ENCODE data around the gene C11orf98. TPM values are rescaled to one million over a fixed set of nuclear protein-coding genes. Genes with fewer than 3 reads are reported as not detected.
A peak's percentile ranks its signal among the peaks of the same experiment; 100 is the strongest.
"Not testable (repeated sequence)": the region's sequence is repeated elsewhere in the genome, so short reads cannot be mapped to it uniquely, and the experiment has no call there.

C11orf98 gene
- total RNA-seq, 1 experiment from 2014 or later: 62.6 TPM

DNA sequence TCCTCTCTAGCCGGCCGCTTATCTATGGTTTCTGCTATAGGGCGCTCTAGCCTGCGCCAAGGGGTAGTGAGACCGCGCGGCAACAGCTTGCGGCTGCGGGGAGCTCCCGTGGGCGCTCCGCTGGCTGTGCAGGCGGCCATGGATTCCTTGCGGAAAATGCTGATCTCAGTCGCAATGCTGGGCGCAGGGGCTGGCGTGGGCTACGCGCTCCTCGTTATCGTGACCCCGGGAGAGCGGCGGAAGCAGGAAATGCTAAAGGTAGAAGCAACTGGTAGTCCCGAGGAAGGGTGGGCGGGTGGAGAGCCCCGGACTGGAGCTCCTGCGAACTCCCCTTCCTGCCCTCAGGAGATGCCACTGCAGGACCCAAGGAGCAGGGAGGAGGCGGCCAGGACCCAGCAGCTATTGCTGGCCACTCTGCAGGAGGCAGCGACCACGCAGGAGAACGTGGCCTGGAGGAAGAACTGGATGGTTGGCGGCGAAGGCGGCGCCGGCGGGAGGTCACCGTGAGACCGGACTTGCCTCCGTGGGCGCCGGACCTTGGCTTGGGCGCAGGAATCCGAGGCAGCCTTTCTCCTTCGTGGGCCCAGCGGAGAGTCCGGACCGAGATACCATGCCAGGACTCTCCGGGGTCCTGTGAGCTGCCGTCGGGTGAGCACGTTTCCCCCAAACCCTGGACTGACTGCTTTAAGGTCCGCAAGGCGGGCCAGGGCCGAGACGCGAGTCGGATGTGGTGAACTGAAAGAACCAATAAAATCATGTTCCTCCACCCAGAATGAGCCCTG, 6.8 kb upstream of the C11orf98 start, which contains the start of the genes LBHD1 and UQCC3:
TSS of gene LBHD1 (minus strand) at position 660 of the 782 bp plus-strand sequence. CDS start 2,236 bp downstream, outside the sequence.
TSS of gene UQCC3 (plus strand) at position 66 of the 782 bp plus-strand sequence. CDS start at position 139, 73 bp downstream.
- DNase-seq: peak; percentile 88 to 91
- H3K4me3 ChIP-seq: peak within 1 kb of the TSS; percentile 75
- peaks cover 2% of the 10 kb centered on the region; the same call in 1 of the 2 replicates for H3K4me1 ChIP-seq
- peaks cover 20% of the 10 kb centered on the region for H3K36me3 ChIP-seq
- H3K9me3 ChIP-seq (replicated peaks): no peaks in the 10 kb centered on the region
- H3K27ac ChIP-seq: peak within 1 kb of the TSS; percentile 69
- H3K27me3 ChIP-seq: no peaks in the 10 kb centered on the region

DNA sequence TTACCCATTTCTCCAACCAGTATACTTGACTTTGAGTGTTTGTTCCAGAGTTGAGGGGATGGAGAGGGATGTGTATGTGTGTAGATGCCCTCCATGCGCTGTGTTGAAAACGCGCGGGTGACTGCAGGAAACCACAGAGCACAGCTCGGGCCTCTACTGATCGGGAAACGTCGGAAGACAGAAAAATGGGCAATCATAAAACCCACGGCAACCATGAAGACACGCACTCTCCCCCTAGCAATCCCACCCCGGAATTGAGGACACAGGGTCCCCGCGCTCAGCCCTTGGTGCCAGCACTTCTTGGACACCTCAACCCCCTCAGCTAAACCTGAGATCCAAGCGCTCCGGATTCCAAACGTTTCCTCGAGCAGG, 6.2 kb upstream of the C11orf98 start:
- Histone ChIP-seq H3K9me3 (replicated peaks) (no peaks in the 10 kb centered on the region), H3K27ac (peak overlapping the region; percentile 69), H3K27me3 (no peaks in the 10 kb centered on the region), H3K36me3 (peaks cover 23% of the 10 kb centered on the region), H3K4me3 (peak overlapping the region; percentile 75), H3K4me1 (peaks cover 4% of the 10 kb centered on the region; the same call in 1 of the 2 replicates)
- DNase-seq: no peak

DNA sequence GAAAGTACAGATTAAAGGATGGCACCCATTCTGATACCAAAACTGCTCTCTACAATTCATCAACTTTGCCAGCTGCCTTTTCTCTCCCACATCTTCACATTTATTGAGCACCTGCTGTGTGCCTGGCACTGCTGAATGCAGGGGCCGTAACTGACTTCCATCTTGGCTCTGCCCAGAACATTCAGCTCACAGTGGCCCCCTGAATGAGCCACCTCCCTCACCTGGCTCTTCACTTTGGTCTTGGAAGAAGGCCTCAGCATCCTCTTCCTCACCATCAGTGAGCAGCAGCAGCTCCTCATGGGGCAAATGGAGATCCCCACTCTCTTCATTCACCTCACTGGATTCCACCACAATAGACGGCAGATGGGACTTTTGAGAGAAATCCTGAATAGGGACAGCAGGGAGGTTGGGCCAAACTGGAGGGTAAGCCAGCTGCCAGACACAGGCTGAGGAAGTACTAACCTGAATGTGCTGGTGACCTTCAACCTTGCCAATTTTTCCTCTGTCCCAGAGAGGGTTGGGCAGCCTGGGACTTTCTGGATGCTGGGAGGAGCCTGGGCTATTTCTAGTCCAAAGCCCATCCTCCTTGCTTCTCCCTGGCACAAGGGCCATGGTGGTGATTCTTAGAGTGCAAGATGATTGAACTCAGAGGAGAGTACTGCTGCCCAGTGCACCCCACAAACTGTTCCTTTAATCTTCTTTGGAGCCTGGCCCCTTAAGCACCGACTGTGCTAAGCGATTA, 4.6 kb upstream of the C11orf98 start:
- H3K27ac ChIP-seq: no peak overlapping the region
- no peak for DNase-seq
- H3K4me3 ChIP-seq: no peak overlapping the region
- H3K4me1 ChIP-seq: peaks cover 4% of the 10 kb centered on the region; the same call in 1 of the 2 replicates
- no peaks in the 10 kb centered on the region for H3K9me3 ChIP-seq (replicated peaks)
- no peaks in the 10 kb centered on the region for H3K27me3 ChIP-seq
- H3K36me3 ChIP-seq: peaks cover 20% of the 10 kb centered on the region

DNA sequence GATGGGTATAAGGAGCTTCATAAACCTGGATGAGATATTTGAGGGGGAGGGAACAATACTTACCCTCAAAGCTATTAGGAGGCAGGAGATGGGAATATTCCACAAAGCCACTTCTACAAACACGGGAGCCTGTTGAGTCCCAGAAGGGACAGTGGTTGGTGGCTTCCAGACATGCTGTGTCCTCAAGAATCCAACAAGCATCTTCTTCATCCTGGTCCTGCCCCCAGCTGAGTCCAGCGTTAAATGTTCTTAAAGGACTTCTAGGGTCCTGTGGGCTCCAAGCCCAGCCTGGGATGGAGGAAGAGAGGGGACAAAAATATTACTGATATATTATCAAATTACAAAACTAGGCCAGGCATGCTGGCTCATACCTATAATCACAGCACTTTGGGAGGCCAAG, 2.5 kb upstream of the C11orf98 start:
- no peak overlapping the region for H3K27ac ChIP-seq
- peaks cover 21% of the 10 kb centered on the region for H3K36me3 ChIP-seq
- DNase-seq: no peak
- H3K27me3 ChIP-seq: no peaks in the 10 kb centered on the region
- no peak overlapping the region for H3K4me3 ChIP-seq
- H3K9me3 ChIP-seq (replicated peaks): no peaks in the 10 kb centered on the region
- peaks cover 4% of the 10 kb centered on the region; the same call in 1 of the 2 replicates for H3K4me1 ChIP-seq

DNA sequence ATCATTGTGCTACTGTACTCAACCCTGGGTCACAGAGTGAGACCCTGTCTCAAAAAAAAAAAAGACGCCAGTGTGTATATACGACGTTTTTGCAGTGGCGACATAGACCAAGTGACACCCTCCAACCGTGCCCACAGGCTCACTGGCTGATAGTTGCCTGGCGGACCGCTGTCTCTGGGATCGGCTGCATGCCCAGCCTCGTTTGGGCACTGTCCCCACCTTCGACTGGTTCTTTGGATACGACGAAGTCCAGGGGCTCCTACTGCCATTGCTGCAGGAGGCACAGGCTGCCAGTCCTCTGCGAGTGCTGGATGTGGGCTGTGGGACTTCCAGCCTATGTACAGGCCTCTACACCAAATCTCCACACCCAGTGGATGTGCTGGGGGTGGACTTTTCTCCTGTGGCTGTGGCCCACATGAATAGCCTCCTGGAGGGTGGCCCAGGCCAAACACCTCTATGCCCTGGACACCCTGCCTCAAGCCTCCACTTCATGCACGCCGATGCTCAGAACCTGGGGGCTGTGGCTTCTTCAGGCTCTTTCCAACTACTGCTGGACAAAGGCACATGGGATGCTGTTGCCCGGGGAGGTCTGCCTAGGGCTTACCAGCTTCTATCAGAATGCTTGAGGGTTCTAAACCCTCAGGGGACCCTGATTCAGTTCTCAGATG, 1.4 kb upstream of the C11orf98 start:
- Histone ChIP-seq H3K27me3 (no peaks in the 10 kb centered on the region), H3K9me3 (replicated peaks) (no peaks in the 10 kb centered on the region), H3K27ac (no peak overlapping the region; the same call in 1 of the 2 replicates), H3K4me3 (peak overlapping the region; percentile 79), H3K4me1 (peaks cover 4% of the 10 kb centered on the region; the same call in 1 of the 2 replicates), H3K36me3 (peaks cover 27% of the 10 kb centered on the region)
- DNase-seq: no peak

DNA sequence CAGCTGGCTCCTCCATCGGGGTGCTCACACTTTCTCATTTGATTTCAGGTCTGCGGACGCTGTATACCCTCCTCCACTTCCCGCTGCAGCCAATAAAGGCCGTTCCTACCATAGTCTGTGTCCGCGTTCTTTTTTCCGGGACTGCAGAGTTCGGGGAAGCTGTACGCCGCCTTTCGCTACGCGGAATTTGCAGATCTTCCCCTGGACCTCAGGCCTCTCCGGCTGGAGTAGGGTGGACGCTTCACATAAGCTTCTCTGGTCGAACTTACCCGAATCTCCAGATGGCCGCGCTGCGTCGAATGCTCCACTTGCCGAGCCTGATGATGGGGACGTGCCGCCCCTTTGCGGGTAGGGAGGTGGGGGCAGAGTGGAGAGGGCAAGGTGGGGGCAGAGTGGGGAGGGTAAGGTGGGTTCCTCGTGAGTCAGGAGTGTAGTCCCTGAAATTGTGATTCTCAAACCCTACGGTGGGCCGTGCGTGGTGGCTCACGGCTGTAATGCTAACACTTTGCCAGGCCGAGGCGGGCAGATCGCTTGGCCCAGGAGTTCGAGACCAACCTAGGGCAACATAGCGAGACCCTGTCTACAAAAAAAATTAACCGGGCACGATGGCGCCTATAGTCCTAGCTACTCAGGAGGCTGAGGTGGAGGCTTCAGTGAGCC, 719 bp upstream of the C11orf98 start:
- H3K27me3 ChIP-seq: no peaks in the 10 kb centered on the region
- peak overlapping the region; percentile 63 for H3K27ac ChIP-seq
- DNase-seq: peak in 1 of 2 experiments; percentile 30
- no peaks in the 10 kb centered on the region for H3K9me3 ChIP-seq (replicated peaks)
- H3K4me3 ChIP-seq: peak overlapping the region; percentile 79
- peaks cover 31% of the 10 kb centered on the region for H3K36me3 ChIP-seq
- H3K4me1 ChIP-seq: peaks cover 4% of the 10 kb centered on the region; the same call in 1 of the 2 replicates

DNA sequence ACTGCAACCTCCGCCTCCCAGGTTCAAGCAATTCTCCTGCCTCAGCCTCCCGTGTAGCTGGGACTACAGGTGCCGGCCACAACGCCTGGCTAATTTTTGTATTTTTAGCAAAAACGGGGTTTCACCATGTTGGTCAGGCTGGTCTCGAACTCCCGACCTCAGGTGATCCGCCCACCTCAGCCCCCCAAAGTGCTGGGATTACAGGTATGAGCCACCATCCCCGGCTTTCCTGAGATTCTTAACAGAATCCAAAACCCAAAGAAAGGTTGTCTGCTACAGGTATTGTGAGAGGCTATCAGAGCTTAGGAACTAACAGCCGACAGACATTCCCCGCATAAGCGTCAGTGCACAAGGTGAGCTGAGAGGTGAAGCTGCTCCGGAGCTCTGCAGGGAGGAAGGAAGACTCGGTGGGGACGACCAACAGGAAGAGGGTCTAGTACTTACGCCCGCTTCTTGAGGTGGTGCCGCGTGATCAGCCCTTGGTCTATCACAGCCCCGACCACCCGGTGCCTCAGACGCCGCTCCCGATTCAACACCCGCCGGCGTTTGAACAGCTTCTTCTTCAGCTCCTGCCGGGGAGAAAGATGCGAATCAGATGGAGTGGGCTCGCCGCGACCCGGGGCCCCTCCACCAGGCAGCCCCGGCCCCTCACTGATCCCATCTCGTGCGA, 470 bp downstream of the C11orf98 start:
- peaks cover 31% of the 10 kb centered on the region for H3K36me3 ChIP-seq
- peak; percentile 64 to 72 for DNase-seq
- H3K27me3 ChIP-seq: no peaks in the 10 kb centered on the region
- H3K9me3 ChIP-seq (replicated peaks): no peaks in the 10 kb centered on the region
- H3K4me1 ChIP-seq: peaks cover 4% of the 10 kb centered on the region; the same call in 1 of the 2 replicates
- H3K27ac ChIP-seq: peak overlapping the region; percentile 63
- H3K4me3 ChIP-seq: peak overlapping the region; percentile 79

DNA sequence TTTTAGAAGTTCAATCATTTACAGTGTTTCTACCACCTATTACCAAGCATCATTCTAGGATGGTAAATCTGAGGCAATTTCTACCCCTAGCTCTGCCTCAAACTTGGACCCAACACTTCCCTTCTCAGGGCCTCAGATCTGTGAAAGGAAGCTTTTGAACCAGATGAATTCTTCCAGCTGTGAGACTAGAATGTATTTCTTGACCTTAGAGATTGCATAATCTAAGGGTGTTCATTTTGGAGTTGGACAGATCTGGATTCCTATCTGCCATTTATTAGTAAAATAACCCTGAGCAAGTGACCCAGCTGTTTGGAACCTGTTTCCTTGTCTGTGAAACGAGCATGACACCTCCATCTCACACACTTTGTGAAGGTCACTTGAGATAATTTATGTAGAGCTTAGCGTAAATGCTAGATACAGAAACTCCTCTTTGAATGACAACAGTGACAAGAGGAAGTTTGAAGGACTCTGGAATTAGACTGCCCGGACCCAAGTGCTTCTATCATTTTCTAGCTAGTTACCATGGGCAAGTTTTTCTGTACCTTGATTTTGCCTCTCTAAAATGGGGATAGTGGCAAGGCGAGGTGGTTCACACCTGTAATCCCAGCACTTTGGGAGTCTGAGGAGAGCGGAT, 8.1 kb downstream of the C11orf98 start:
- H3K27me3 ChIP-seq: no peaks in the 10 kb centered on the region
- no peak overlapping the region for H3K4me3 ChIP-seq
- DNase-seq: no peak
- no peaks in the 10 kb centered on the region for H3K9me3 ChIP-seq (replicated peaks)
- H3K27ac ChIP-seq: no peak overlapping the region
- H3K4me1 ChIP-seq: no peaks in the 10 kb centered on the region
- peaks cover 6% of the 10 kb centered on the region; the same call in 1 of the 2 replicates for H3K36me3 ChIP-seq

DNA sequence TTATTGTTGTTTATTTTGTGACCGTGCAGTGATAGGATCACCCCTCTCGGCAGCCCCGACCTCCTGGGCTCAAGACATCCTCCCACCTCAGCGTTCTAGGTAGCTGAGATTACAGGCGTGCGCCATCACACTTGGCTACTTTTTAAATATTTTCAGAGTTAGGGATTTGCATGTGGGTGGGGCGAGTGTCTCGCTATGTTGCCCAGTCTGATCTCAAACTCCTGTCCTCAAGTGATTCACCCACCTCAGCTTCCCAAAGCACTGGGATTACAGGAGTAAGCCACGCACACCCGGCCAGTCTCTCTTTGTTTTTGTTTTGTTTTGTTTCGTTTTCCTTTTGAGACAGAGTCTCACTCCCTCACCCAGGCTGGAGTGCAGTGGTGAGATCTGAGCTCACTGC, 10.7 kb downstream of the C11orf98 start:
- Histone ChIP-seq H3K4me1 (no peaks in the 10 kb centered on the region), H3K4me3 (no peak overlapping the region), H3K36me3 (no peaks in the 10 kb centered on the region; the same call in 1 of the 2 replicates), H3K9me3 (replicated peaks) (no peaks in the 10 kb centered on the region), H3K27ac (no peak overlapping the region), H3K27me3 (no peaks in the 10 kb centered on the region)
- no peak for DNase-seq

DNA sequence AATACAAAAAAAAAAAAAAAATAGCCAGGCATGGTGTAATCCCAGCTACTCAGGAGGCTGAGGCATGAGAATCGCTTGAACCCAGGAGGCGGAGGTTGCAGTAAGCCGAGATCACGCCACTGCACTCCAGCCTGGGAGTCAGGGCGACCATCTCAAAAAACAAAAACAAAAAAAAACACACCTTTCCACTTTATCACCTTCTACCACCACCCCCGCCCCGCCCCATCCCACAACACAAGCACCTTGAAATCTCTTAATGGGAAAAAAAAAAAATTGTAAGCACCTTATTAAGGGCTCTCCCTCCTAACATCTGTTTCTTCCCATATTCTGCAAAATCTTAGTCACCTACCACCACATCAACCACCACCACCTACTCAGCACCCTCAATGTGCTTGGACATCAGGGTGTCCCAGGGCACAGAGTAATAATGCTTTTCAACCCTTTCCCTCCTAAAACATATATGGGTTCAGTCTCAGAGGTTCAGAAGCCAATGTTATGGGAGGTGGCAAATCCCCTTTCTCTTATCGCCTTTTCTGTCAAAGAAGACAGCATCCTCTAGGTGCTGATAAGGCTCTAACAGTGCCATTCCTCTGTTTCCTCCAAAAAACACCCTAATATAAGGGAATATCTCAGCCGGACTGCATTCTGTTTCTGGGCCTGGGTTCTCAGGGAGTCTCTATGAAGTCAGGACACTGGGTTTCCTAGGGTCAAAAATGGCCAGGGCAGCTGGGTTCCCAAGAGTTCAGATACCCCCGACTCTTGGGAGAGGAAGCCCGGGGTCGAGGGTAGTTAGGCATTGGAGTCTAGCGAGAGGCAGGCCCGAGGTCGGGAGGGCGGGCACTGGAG, 12.6 kb downstream of the C11orf98 start:
- Histone ChIP-seq H3K27ac (peak overlapping the region; percentile 67), H3K36me3 (no peaks in the 10 kb centered on the region; the same call in 1 of the 2 replicates), H3K4me3 (peak overlapping the region; percentile 94), H3K4me1 (no peaks in the 10 kb centered on the region), H3K27me3 (no peaks in the 10 kb centered on the region), H3K9me3 (replicated peaks) (no peaks in the 10 kb centered on the region)
- no peak for DNase-seq

DNA sequence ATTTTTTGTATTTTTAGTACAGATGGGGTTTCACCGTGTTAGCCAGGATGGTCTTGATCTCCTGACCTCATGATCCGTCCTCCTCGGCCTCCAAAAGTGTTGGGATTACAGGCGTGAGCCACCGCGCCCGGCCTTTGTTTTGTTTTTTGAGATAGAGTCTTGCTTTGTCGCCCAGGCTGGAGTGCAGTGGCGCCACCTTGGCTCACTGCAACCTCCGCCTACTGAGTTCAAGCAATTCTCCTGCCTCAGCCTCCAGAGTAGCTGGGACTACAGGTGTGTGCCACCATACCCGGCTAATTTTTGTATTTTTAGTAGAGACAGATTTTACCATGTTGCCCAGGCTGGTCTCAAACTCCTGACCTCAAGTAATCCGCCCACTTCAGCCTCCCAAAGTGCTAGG, 14.7 kb downstream of the C11orf98 start:
- H3K36me3 ChIP-seq; DNase-seq; H3K27me3 ChIP-seq; H3K27ac ChIP-seq; H3K4me1 ChIP-seq; H3K9me3 ChIP-seq (replicated peaks); H3K4me3 ChIP-seq: not testable (repeated sequence)

DNA sequence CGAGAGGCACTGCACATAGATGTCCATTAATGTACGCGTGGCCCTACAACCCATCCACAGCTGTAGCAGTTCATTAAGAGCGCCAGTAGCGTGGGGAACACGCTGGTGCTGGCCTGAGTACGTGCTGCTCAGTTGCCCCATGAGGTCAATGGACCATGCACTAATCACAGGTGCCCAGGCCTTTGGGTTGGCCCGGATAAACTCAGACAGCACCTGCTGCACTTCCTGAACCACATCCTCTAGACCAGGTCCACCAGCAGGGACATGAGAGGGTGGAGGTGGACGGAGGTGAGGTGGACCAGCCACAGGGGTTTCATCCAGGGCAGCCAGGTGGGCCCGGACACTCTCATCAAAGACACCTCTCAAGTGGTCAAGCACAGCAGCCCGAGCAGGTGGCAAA, 15.5 kb downstream of the C11orf98 start:
- Histone ChIP-seq H3K27me3 (no peaks in the 10 kb centered on the region), H3K4me1 (no peaks in the 10 kb centered on the region; the same call in 1 of the 2 replicates), H3K4me3 (no peak overlapping the region), H3K27ac (no peak overlapping the region), H3K36me3 (no peaks in the 10 kb centered on the region; the same call in 1 of the 2 replicates), H3K9me3 (replicated peaks) (no peaks in the 10 kb centered on the region)
- no peak for DNase-seq
